Cardiac ventricle fibroblast (primary cell): Measurements from ENCODE around the gene PPP1R10. TPM values are rescaled to one million over a fixed set of nuclear protein-coding genes. Genes with fewer than 3 reads are reported as not detected.

Source experiments
- total RNA-seq: library from RNA; depleted of rRNA; stranded (reverse); fragments of >200 nt; gene quantifications from 2 replicates; pipeline ENCODE4 v1.2.3, GENCODE V29; 2015

PPP1R10 gene
- 25.5 and 31.0 TPM in 2 replicates for total RNA-seq

DNA sequence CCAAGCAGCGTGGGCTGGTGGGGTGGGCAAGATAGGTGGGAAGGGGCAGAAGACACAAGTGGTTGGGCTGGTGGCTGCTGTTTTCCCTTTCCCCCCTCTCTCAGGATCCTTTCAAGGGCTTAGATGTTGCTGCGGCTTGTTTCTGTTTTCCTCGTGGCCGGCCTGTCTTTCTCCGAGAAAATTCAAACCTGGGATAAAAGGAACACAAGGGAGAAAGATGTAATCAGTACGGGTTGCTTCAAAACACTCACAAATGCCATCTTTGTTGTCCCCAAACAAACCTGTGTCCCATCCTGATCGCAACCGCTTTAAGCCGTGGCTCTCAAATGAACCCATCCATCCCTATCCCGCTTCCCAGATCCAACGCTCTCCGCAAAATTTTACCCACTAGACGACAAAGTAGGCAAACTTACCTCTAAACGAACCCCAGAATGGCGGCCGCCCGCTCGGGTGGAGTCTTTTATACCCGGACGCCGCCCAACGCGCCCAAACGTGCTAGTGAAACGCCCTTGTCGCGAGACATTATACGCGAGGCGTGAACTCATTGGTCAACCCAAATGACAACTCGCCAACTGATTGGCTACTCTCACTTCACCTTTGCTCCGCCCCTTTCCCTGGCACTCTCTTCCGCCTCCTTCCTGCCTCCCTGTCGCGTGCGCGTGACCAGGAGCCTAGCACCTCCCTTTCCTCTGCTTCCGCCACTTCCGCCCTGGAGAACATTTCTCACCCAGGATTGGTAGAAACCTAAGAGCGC lies at the start of gene PPP1R10:
Gene PPP1R10, minus strand, starts transcription at position 433 of the 754 bp plus-strand sequence. CDS start 7,299 bp downstream, outside the sequence.

GRCh38 chr6:30646450-30647241 lies 29.6 kb upstream of the PPP1R10 start, which contains the start of gene C6orf136:
Gene C6orf136 (plus strand): TSS chr6:30647133. CDS start chr6:30647232, 99 bp downstream.

DNA sequence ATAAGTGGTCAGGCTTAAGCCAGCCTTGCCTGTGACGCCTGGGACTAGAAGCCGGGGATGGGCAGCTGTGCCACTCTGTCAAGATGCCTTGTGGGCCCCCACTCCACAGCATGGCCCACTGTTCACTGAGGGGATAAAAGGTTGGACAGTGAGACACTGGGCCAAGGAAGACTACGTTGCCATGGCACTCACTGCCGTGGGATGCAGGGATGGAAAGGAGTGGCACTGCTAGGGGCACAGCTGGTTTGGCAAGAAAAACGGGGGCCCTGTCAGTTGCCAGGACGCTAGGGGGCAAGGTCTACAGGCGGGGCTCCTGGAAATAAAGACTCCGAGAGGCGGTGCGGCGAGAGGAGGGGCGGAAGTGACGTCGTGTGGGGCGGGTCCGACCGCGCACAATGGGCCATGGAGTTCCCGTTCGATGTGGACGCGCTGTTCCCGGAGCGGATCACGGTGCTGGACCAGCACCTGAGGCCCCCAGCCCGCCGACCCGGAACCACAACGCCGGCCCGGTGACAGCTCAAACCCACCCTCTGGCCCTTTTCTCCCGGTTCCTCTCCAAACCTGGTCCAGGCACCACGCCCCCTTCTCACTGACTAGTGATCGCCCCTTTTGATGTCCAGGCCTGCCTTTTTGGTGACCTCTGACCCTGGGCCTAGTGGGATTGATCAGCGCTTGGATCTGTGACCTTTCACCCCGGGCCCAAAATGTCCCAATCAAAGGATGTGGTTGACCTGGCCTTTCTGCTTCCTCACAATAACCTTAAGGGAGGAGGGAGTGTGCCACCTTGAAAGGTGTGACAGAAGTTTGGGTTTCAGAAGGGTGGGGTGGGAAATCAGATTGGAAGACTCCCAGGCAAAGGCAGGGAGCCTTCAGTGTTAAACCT lies 9.7 kb upstream of the PPP1R10 start, which contains the start of gene ATAT1:
Gene ATAT1, plus strand, starts transcription at position 391 of the 883 bp plus-strand sequence.

GRCh38 chr6:30617565-30618269 lies 674 bp upstream of the PPP1R10 start, which contains the start of gene MRPS18B:
Gene MRPS18B (plus strand): TSS chr6:30617840. CDS start chr6:30617866, 26 bp downstream.

DNA sequence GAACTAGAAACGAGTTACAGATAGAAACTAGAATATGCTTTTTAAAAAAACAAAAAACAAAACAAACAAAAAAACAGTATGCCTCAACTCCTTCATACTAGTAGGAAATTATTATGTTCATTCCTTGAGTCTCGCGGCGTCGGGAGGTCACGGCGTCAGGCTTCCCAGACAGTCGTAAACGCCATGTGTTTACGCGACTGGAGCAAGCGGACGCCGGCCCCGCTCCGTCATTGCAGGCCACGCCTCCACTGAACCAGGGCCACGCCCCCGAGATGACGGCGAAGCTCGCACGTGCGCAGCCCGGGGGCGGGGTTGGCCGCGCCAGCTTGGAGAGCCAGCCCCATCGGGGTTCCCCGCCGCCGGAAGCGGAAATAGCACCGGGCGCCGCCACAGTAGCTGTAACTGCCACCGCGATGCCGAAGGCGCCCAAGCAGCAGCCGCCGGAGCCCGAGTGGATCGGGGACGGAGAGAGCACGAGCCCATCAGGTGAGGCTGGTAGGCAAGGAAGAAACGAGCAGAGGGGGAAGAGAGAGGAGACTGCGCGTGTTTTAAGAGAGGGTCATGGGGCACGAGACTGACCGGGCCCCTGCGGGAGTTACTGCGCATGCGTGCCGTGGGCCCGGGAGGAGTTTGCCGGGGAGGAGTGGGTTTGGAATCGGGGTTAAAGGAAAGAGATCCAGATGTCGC lies 45.8 kb downstream of the PPP1R10 start, which contains the start of gene ABCF1:
Gene ABCF1, plus strand, starts transcription at position 368 of the 687 bp plus-strand sequence. Its CDS starts 46 bp downstream, at position 414.

DNA sequence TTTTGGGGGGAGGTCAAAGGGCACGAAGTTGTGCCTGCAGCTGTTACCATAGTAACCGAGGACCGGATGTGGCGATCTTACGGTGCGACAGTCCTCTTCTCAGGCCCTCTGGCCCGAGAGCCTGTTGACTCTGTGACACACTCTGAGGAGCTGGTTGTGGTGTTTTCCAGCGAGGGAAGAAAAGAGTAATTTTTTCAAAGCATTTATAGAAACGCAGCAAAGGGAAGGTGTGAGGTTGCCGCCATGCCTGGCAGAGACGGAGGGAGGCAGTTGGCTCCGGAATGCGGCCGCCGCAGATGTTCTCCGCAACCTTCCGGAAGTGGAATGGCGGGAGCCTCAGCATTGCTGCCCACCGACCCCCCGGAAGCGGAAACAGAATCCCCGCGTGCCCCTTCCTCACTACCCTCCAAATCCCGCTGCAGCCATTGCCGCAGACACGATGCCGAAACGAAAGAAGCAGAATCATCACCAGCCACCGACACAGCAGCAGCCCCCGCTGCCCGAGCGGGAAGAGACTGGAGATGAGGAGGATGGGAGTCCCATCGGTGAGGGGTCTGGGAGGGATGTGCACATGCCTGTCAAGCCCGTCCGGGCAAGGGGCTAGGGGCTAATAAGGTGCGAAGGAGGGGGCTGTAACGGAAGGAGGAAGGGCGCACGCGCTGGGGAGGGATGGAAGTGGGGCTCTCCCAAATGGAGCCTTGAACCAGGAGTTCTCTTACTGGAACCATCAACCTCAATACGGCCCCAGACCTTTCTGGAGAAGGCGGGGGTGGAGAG lies 59.9 kb downstream of the PPP1R10 start, which contains the start of gene PRR3:
Gene PRR3, plus strand, starts transcription at position 390 of the 777 bp plus-strand sequence. Its CDS starts 50 bp downstream, at position 440.

DNA sequence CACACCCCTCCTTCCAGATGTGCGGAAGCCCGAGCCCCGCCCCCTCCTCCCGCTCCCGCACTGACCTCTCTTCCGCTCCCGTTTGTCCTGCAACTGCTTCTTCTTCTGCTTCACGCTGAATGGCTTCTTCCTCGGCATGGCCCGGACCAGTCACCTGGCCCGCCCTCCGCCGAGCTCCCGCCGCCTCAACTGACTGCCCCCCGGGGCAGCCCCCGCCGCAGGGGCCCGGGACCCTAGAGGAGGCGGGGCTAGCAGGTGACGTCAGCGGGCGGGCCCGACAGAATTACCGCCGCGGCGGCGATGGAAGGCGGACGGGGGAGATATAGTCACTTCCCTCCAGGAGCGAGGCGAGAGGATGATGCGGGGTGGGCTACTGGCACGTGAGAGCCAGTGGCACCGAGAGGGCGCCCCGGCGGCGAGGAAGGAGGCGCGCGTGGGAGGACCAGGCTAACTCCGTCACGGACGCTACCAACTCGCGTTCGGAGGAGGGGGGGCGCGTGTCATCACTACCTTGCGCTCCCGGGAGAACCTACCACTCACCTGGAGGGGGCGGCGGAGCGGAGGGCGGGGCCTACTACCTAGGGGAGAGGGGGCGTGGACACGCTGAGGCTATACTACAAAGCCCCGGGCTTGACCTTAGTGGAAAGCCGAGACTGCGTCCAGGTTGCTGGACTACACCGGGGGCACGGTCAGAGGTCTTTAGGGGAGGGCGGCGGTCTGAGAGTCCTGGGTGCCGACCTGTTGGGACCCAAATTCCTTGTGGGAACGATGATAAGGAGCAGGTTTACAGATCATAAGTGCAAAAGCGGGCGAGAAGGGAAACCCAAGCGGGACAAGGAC lies 60.8 kb downstream of the PPP1R10 start, which contains the start of gene GNL1:
Gene GNL1, minus strand, starts transcription at position 424 of the 840 bp plus-strand sequence. Its CDS starts 286 bp downstream, at position 138.

Other genes starting within 250 kb of the PPP1R10 start
- 238 and 244 TPM in 2 replicates for gene HLA-E, start 127.7 kb downstream of the PPP1R10 start, total RNA-seq
- gene GNL1, start 60.8 kb downstream of the PPP1R10 start, total RNA-seq: 31.1 and 31.2 TPM in 2 replicates
- gene PRR3, start 59.9 kb downstream of the PPP1R10 start, total RNA-seq: 5.6 and 5.7 TPM in 2 replicates
- 33.8 and 43.1 TPM in 2 replicates for gene ABCF1, start 45.8 kb downstream of the PPP1R10 start, total RNA-seq
- gene MRPS18B, start 597 bp upstream of the PPP1R10 start, total RNA-seq: 44.1 and 50.9 TPM in 2 replicates
- gene ATAT1, start 9.6 kb upstream of the PPP1R10 start, total RNA-seq: 0.69 and 3.3 TPM in 2 replicates
- gene C6orf136, start 29.9 kb upstream of the PPP1R10 start, total RNA-seq: 4.1 and 4.6 TPM in 2 replicates
- 11.4 and 11.7 TPM in 2 replicates for gene DHX16, start 55.8 kb upstream of the PPP1R10 start, total RNA-seq
- gene PPP1R18, start 69.4 kb upstream of the PPP1R10 start, total RNA-seq: 51.2 and 57.3 TPM in 2 replicates
- 4.2 and 4.6 TPM in 2 replicates for gene NRM, start 73.7 kb upstream of the PPP1R10 start, total RNA-seq
- 7.6 and 7.8 TPM in 2 replicates for gene MDC1, start 100.0 kb upstream of the PPP1R10 start, total RNA-seq
- gene TUBB, start 103.1 kb upstream of the PPP1R10 start, total RNA-seq: 217 and 218 TPM in 2 replicates
- 68.3 and 71.3 TPM in 2 replicates for gene FLOT1, start 125.4 kb upstream of the PPP1R10 start, total RNA-seq
- 18.3 and 18.7 TPM in 2 replicates for gene IER3, start 127.3 kb upstream of the PPP1R10 start, total RNA-seq